Mesothelial cell of epicardium (in vitro differentiated cells): ENCODE data around the gene COL21A1. TPM values are rescaled to one million over a fixed set of nuclear protein-coding genes. Genes with fewer than 3 reads are reported as not detected.

Experiments used
- DNase-seq, 2 experiments: peaks; one replicate each; pipeline ENCODE4 v3.0.0; 2021; ENCODE audit warnings: low spot score in 2 of 2; ENCODE audit not compliant: unreplicated experiment in 2 of 2
- H3K27ac Mint-ChIP-seq: 2 replicates; pipeline ENCODE4 v1.8.0; 2021; ENCODE audit warnings: mixed read lengths
- H3K27me3 Mint-ChIP-seq: 2 replicates; pipeline ENCODE4 v1.8.0; 2021; ENCODE audit warnings: low read depth, mixed read lengths
- H3K36me3 Mint-ChIP-seq: 2 replicates; pipeline ENCODE4 v1.8.0; 2021; ENCODE audit warnings: mixed read lengths
- H3K4me1 Mint-ChIP-seq: 2 replicates; pipeline ENCODE4 v1.8.0; 2021; ENCODE audit warnings: mixed read lengths
- H3K4me3 Mint-ChIP-seq: 2 replicates; pipeline ENCODE4 v1.8.0; 2021; ENCODE audit warnings: mild to moderate bottlenecking, moderate library complexity, mixed read lengths
- H3K9me3 Mint-ChIP-seq: 2 replicates; pipeline ENCODE4 v1.8.0; 2021; ENCODE audit warnings: mixed read lengths
- CTCF ChIP-seq: fragments of 200-600 bp; sonication (generic); IDR thresholded peaks from one replicate; pipeline ENCODE4 v1.5.0; 2021; ENCODE audit warnings: antibody characterized with exemption; ENCODE audit not compliant: unreplicated experiment
- total RNA-seq: library from RNA; stranded (reverse); gene quantifications from 3 replicates; pipeline ENCODE4 v1.2.1, GENCODE V29; 2021

The COL21A1 gene
- total RNA-seq, 1 donor from 2014 or later, result 17.5 TPM

- Mint-ChIP-seq H3K27me3 (no peaks in the 10 kb centered on the region), H3K4me3 (no peak overlapping the region), H3K9me3 (no peaks in the 10 kb centered on the region), H3K4me1 (peaks cover 45% of the 10 kb centered on the region), H3K27ac (peak overlapping the region; percentile 31), H3K36me3 (no peaks in the 10 kb centered on the region)
- no peak for DNase-seq
- no peak for TF ChIP-seq CTCF
Measured at GRCh38 chr6:56241124-56241802, 6.1 kb downstream of the COL21A1 start.

GRCh38 chr6:56238352-56238751 lies 9.0 kb downstream of the COL21A1 start:
- TF ChIP-seq CTCF, result no peak
- H3K27me3 Mint-ChIP-seq, result no peaks in the 10 kb centered on the region
- peaks cover 3% of the 10 kb centered on the region for H3K9me3 Mint-ChIP-seq
- H3K4me3 Mint-ChIP-seq, result no peak overlapping the region
- no peak for DNase-seq
- H3K27ac Mint-ChIP-seq, result no peak overlapping the region
- no peaks in the 10 kb centered on the region for H3K36me3 Mint-ChIP-seq
- H3K4me1 Mint-ChIP-seq, result peaks cover 28% of the 10 kb centered on the region

GRCh38 chr6:56235245-56235644 lies 12.1 kb downstream of the COL21A1 start:
- TF ChIP-seq CTCF, result no peak
- H3K36me3 Mint-ChIP-seq, result no peaks in the 10 kb centered on the region
- peaks cover 17% of the 10 kb centered on the region for H3K4me1 Mint-ChIP-seq
- no peak for DNase-seq
- H3K27me3 Mint-ChIP-seq, result no peaks in the 10 kb centered on the region
- H3K9me3 Mint-ChIP-seq, result peaks cover 4% of the 10 kb centered on the region
- no peak overlapping the region for H3K4me3 Mint-ChIP-seq
- H3K27ac Mint-ChIP-seq, result no peak overlapping the region

- no peak overlapping the region for H3K27ac Mint-ChIP-seq
- DNase-seq, result no peak
- H3K27me3 Mint-ChIP-seq, result no peaks in the 10 kb centered on the region
- H3K9me3 Mint-ChIP-seq, result peaks cover 4% of the 10 kb centered on the region
- H3K36me3 Mint-ChIP-seq, result no peaks in the 10 kb centered on the region
- no peak for TF ChIP-seq CTCF
- H3K4me1 Mint-ChIP-seq, result peaks cover 23% of the 10 kb centered on the region
- H3K4me3 Mint-ChIP-seq, result no peak overlapping the region
Measured at GRCh38 chr6:56232436-56232835, 14.9 kb downstream of the COL21A1 start.

GRCh38 chr6:56231827-56232226 lies 15.6 kb downstream of the COL21A1 start:
- DNase-seq, result no peak
- H3K27ac Mint-ChIP-seq, result no peak overlapping the region

More at GRCh38 chr6:56231827-56232226, 15.6 kb downstream of the COL21A1 start:
- H3K27me3 Mint-ChIP-seq, result no peaks in the 10 kb centered on the region
- H3K4me1 Mint-ChIP-seq, result peaks cover 22% of the 10 kb centered on the region
- no peak for TF ChIP-seq CTCF
- H3K36me3 Mint-ChIP-seq, result no peaks in the 10 kb centered on the region
- H3K9me3 Mint-ChIP-seq, result peaks cover 4% of the 10 kb centered on the region
- no peak overlapping the region for H3K4me3 Mint-ChIP-seq
